ENCODE measurements around the gene SLC22A1.
"Not testable (repeated sequence)": the region's sequence is repeated elsewhere in the genome, so short reads cannot be mapped to it uniquely, and the experiment has no call there.

Gene SLC22A1

GRCh38 chr6:160112628-160113299 lies 8.9 kb upstream of the SLC22A1 start:
- DNase-seq (ENCODE audit: low read depth) = no peak
- H3K4me3 ChIP-seq (replicated peaks; ENCODE audit: low read depth, low read length) = no peak overlapping the region
- TF ChIP-seq, protein P1, sequence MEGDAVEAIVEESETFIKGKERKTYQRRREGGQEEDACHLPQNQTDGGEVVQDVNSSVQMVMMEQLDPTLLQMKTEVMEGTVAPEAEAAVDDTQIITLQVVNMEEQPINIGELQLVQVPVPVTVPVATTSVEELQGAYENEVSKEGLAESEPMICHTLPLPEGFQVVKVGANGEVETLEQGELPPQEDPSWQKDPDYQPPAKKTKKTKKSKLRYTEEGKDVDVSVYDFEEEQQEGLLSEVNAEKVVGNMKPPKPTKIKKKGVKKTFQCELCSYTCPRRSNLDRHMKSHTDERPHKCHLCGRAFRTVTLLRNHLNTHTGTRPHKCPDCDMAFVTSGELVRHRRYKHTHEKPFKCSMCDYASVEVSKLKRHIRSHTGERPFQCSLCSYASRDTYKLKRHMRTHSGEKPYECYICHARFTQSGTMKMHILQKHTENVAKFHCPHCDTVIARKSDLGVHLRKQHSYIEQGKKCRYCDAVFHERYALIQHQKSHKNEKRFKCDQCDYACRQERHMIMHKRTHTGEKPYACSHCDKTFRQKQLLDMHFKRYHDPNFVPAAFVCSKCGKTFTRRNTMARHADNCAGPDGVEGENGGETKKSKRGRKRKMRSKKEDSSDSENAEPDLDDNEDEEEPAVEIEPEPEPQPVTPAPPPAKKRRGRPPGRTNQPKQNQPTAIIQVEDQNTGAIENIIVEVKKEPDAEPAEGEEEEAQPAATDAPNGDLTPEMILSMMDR (IDR thresholded peaks at IDR 0.05; ENCODE audit: low read length, missing control alignments) = no peak

GRCh38 chr6:160114536-160114935 lies 7.1 kb upstream of the SLC22A1 start:
- not testable (repeated sequence) for H3K4me3 ChIP-seq (replicated peaks; ENCODE audit: low read depth, low read length); DNase-seq (ENCODE audit: low read depth)

- TF ChIP-seq, protein P1 (IDR thresholded peaks at IDR 0.05; ENCODE audit: low read length, missing control alignments) = no peak
- H3K4me3 ChIP-seq (replicated peaks; ENCODE audit: low read depth, low read length) = no peak overlapping the region
- DNase-seq (ENCODE audit: low read depth) = no peak
Observed at GRCh38 chr6:160115421-160115820, 6.2 kb upstream of the SLC22A1 start.

DNA sequence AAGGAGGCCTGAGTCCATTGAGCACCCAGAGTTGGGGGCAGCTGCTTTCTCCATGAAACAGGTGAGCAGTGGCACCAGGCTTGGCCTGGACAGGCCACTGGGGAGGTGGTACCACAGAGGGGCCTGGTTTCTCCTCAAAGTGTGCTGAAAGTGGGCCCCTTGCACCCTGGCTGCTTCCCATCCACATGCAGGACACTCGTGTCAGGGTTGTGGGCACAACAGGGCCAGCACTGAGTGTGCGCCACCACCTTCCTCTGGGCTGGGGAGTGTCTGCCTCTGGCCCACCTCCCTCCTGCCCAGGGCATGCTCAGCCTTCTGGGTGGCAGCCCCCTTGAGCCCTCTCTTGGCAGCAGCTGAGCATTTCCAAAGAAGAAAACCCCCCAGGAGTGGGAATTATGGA lies 5.2 kb upstream of the SLC22A1 start:
- no peak overlapping the region for H3K4me3 ChIP-seq (replicated peaks; ENCODE audit: low read depth, low read length)
- no peak for DNase-seq (ENCODE audit: low read depth)
- TF ChIP-seq, protein P1 (IDR thresholded peaks at IDR 0.05; ENCODE audit: low read length, missing control alignments) = no peak

DNA sequence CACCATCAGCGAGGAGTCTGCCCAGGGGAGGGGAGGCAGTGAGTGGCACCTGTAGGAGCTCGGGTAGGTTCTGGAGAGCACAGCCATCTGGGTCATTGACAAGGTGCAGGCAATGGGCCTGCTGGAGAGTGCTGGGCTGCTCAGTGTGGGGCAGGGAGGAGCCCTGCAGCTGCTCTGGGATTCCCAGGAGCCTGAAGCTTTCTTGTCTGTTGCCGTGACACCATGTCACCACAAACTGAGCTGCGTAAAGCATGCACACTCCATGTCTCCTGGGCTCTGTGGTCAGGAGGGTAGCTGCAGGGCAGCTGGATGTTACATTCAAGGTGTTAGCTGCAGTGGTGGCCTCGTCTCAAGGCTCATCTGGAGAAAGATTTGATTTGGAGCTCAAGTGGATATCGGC lies 4.5 kb upstream of the SLC22A1 start:
- DNase-seq (ENCODE audit: low read depth) = no peak
- no peak overlapping the region for H3K4me3 ChIP-seq (replicated peaks; ENCODE audit: low read depth, low read length)
- TF ChIP-seq, protein P1 (IDR thresholded peaks at IDR 0.05; ENCODE audit: low read length, missing control alignments) = no peak

DNA sequence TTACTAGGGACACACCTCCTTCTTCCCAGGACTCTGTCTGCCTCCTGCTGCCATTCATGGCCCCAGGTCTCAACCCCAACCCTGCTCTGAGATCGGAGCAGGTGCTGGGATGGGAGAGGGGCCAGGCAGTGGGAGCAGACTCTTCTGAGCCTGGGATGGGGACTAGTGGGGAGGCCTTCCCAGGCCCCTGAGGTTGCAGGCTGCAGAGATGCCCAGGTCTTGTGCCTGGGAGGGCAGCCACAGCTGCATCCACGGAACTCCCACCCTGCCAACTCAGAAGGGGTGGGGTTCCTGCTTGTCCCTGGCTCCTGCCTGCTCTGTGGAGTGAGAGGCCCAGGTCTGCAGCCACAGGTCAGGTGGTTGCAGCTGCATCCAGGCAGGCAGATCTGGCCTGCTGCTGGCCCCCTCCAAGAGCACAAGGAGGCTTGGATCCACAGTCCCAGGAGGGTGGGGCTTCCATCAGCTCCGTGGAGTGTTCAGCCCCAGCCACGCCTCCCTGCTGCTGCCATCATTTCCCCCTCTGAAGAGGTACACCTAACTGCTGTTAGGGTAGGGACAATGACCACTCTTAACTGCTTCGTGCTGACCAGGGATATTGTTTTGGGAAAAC lies 2.9 kb upstream of the SLC22A1 start:
- H3K4me3 ChIP-seq (replicated peaks; ENCODE audit: low read depth, low read length) = no peak overlapping the region
- TF ChIP-seq, protein P1 (IDR thresholded peaks at IDR 0.05; ENCODE audit: low read length, missing control alignments) = no peak
- DNase-seq (ENCODE audit: low read depth) = no peak

DNA sequence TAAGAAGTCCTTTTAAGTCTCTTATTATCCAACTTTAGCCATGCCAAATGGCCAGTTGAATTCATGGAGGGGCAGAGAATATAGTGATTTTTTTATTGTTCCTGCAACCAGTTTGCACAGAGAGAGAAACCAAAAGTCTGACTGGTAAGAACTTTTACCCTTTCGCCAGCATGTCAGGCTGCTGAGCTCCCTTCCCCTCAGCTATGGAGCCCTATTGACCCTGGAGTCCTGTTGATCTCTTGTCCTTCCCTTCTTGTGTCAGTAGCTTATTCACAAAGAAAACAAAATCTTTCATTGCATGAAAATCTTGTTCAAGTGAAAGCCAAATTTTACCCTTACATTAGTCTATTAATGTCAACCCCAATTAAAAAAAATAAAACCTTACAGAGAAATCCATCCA lies 1.5 kb upstream of the SLC22A1 start:
- TF ChIP-seq, protein P1 (IDR thresholded peaks at IDR 0.05; ENCODE audit: low read length, missing control alignments) = no peak
- no peak for DNase-seq (ENCODE audit: low read depth)
- no peak overlapping the region for H3K4me3 ChIP-seq (replicated peaks; ENCODE audit: low read depth, low read length)
